Endothelial cell of umbilical vein (primary cell): ENCODE results near the gene NOD2. TPM values are rescaled to one million over a fixed set of nuclear protein-coding genes. Genes with fewer than 3 reads are reported as not detected.

Source experiments
- BruUV-seq: library from RNA; stranded (reverse); fragments of 400-500 nt; replicated peaks from 2 replicates; lab custom pipeline; 2021; lab: Mats Ljungman, UMichigan
- CTCF ChIA-PET: fragments of 300-600, 350-600 bp; sonication (Branson Sonifier 250); formaldehyde crosslinking; loops from one replicate; lab custom pipeline; 2021; ENCODE audit warnings: antibody characterized with exemption, inconsistent platforms; lab: Charles Lee
- POLR2A ChIA-PET: fragments of 300-600, 350-600 bp; sonication (Branson Sonifier 250); formaldehyde crosslinking; loops from one replicate; lab custom pipeline; 2021; ENCODE audit warnings: antibody characterized with exemption, inconsistent platforms; lab: Charles Lee
- DNase-seq: peaks from one replicate; pipeline ENCODE4 v3.0.0-alpha.2; 2011; ENCODE audit warnings: low read depth, low spot score
- FAIRE-seq: peaks from 2 replicates; lab custom pipeline; 2011; peaks lifted over from hg19 to GRCh38; lab: Jason Lieb, UNC
- H2AFZ ChIP-seq: 2 replicates; pipeline ENCODE4 v1.6.0; 2012; ENCODE audit warnings: low read depth, low read length, control low read depth, inconsistent platforms
- H3K27ac ChIP-seq: 2 replicates; pipeline ENCODE4 v1.5.1; 2011; ENCODE audit warnings: low read depth, mild to moderate bottlenecking, control low read depth, low read length, moderate library complexity; ENCODE audit not compliant: insufficient read depth
- H3K27me3 ChIP-seq, 2 experiments: 2 replicates each; pipeline versions ENCODE4 v1.6.0 to v1.6.1; 2011; ENCODE audit warnings: low read length in 2 of 2, mixed read lengths in 1 of 2; ENCODE audit not compliant: control insufficient read depth in 2 of 2, insufficient read depth in 2 of 2
- H3K36me3 ChIP-seq, 2 experiments: 2 replicates in 1 of 2; 3 replicates in 1 of 2; pipeline ENCODE4 v1.5.1; 2011; ENCODE audit warnings: low read length in 2 of 2, mild to moderate bottlenecking in 1 of 2, moderate library complexity in 1 of 2; ENCODE audit not compliant: control insufficient read depth in 2 of 2, insufficient read depth in 2 of 2; ENCODE audit errors: extremely low read depth in 1 of 2
- H3K4me1 ChIP-seq: 3 replicates; pipeline ENCODE4 v1.5.1; 2011; ENCODE audit warnings: mild to moderate bottlenecking, low read length; ENCODE audit not compliant: control insufficient read depth, insufficient read depth; ENCODE audit errors: extremely low read depth
- H3K4me2 ChIP-seq: 2 replicates; pipeline ENCODE4 v1.6.1; 2011; ENCODE audit warnings: low read length, control low read depth, mixed read lengths; ENCODE audit not compliant: insufficient read depth
- H3K4me3 ChIP-seq, 3 experiments: fragments of 200-600 bp in 1 of 3; sonication (generic), shearing (Covaris generic) in 1 of 3; replicated peaks in 1 of 3; 2 replicates each; pipeline ENCODE4 v1.5.1; 2011 to 2016; ENCODE audit warnings: control low read depth in 3 of 3, low read length in 3 of 3, mild to moderate bottlenecking in 2 of 3, inconsistent platforms in 1 of 3, low read depth in 1 of 3, moderate library complexity in 1 of 3; ENCODE audit not compliant: insufficient read depth in 1 of 3
- H3K79me2 ChIP-seq: 2 replicates; pipeline ENCODE4 v1.6.0; 2012; ENCODE audit warnings: low read length, inconsistent platforms; ENCODE audit not compliant: control insufficient read depth, insufficient read depth
- H3K9ac ChIP-seq: replicated peaks from 2 replicates; pipeline ENCODE3; 2011; ENCODE audit warnings: low read length, control low read depth; ENCODE audit not compliant: insufficient read depth; ENCODE audit errors: extremely low read depth
- H3K9me1 ChIP-seq: replicated peaks from 3 replicates; pipeline ENCODE4 v1.6.0; 2011; ENCODE audit warnings: mild to moderate bottlenecking, low read length; ENCODE audit not compliant: control insufficient read depth, insufficient read depth; ENCODE audit errors: extremely low read depth
- H3K9me3 ChIP-seq: replicated peaks from 2 replicates; pipeline ENCODE4 v1.5.1; 2012; ENCODE audit warnings: low read length, inconsistent platforms; ENCODE audit not compliant: control insufficient read depth, insufficient read depth
- H4K20me1 ChIP-seq: replicated peaks from 2 replicates; pipeline ENCODE3; 2011; ENCODE audit warnings: mild to moderate bottlenecking, low read length; ENCODE audit not compliant: control insufficient read depth, insufficient read depth; ENCODE audit errors: extremely low read depth
- CTCF ChIP-seq, 2 donors: IDR thresholded peaks; 1 replicate in 1 of 2; 2 replicates in 1 of 2; pipeline ENCODE4 v1.5.1; 2011; ENCODE audit warnings: low read length in 2 of 2, mild to moderate bottlenecking in 2 of 2, moderate library complexity in 2 of 2, control low read depth in 1 of 2, inconsistent platforms in 1 of 2, low read depth in 1 of 2; ENCODE audit not compliant: insufficient read depth in 1 of 2; ENCODE audit errors: extremely low read depth in 1 of 2
- EZH2 ChIP-seq: IDR thresholded peaks from 2 replicates; pipeline ENCODE4 v1.6.1; 2012; ENCODE audit warnings: borderline replicate concordance, low read depth, mild to moderate bottlenecking, moderate library complexity, low read length, inconsistent platforms; ENCODE audit not compliant: severe bottlenecking
- FOS ChIP-seq: IDR thresholded peaks from 2 replicates; pipeline ENCODE4 v1.6.1; 2011; ENCODE audit warnings: mild to moderate bottlenecking, low read length, moderate library complexity, borderline replicate concordance; ENCODE audit not compliant: insufficient read depth
- GATA2 ChIP-seq: IDR thresholded peaks from 2 replicates; pipeline ENCODE4 v1.7.0; 2011; ENCODE audit warnings: low read depth, mild to moderate bottlenecking, moderate library complexity, mixed read lengths, low read length; ENCODE audit not compliant: insufficient read length, insufficient read depth
- JUN ChIP-seq: IDR thresholded peaks from 2 replicates; pipeline ENCODE4 v1.6.1; 2011; ENCODE audit warnings: borderline replicate concordance, low read depth; ENCODE audit not compliant: insufficient read length, insufficient read depth
- MAX ChIP-seq: IDR thresholded peaks from 2 replicates; pipeline ENCODE4 v1.6.1; 2011; ENCODE audit not compliant: insufficient read depth, insufficient read length
- MYC ChIP-seq: IDR thresholded peaks from one replicate; pipeline ENCODE4 v1.6.1; 2011; ENCODE audit warnings: mild to moderate bottlenecking, low read depth, low read length
- POLR2A ChIP-seq: IDR thresholded peaks from 2 replicates; pipeline ENCODE4 v1.6.1; 2012; ENCODE audit warnings: low read depth, mild to moderate bottlenecking, control low read depth, low read length
- POLR2AphosphoS5 ChIP-seq: IDR thresholded peaks from 2 replicates; pipeline ENCODE4 v1.6.1; 2012; ENCODE audit warnings: low read depth, mild to moderate bottlenecking, control low read depth, low read length, moderate library complexity; ENCODE audit not compliant: insufficient read depth
- dilution Hi-C: fragments of 300-500 bp; cut with MboI; formaldehyde crosslinking; loops from one replicate; pipeline ENCODE4 v1.15.0; 2019; ENCODE audit warnings: low sequenced_read_pairs; ENCODE audit not compliant: extremely low pct_ligation_motif_present
- intact Hi-C: fragments of 100-400 bp; cut with micrococcal nuclease; formaldehyde crosslinking; loops from one replicate; pipeline ENCODE4 v1.10.0; 2022
- polyA plus RNA-seq, 4 experiments: library from polyadenylated mRNA; depleted of rRNA in 3 of 4; stranded (reverse) in 3 of 4; unstranded in 1 of 4; fragments of >200 nt; gene quantifications; 2 replicates each; pipeline versions ENCODE4 v1.2.1 to v1.2.3, GENCODE V29; 2011 to 2012; ENCODE audit warnings: missing spikeins in 1 of 4
- total RNA-seq: library from RNA; stranded (reverse); gene quantifications from 2 replicates; pipeline ENCODE4 v1.2.3, GENCODE V29; 2021

Gene NOD2
- total and polyA plus RNA-seq, 2 donors (not counting 3 experiments of a cell fraction or from before 2014, with no cell fraction given): 0.07 to 0.58 TPM

GRCh38 chr16:50742576-50743200 lies 49.3 kb downstream of the NOD2 start:
- Histone ChIP-seq H3K79me2 (no peaks in the 10 kb centered on the region), H3K4me1 (peaks cover 11% of the 10 kb centered on the region), H3K27ac (peak overlapping the region; percentile 62), H3K4me3 (peak overlapping the region; percentile 63 to 92 (median 79)), H3K27me3 (no peaks in the 10 kb centered on the region), H3K4me2 (peak overlapping the region; percentile 85), H4K20me1 (no peaks in the 10 kb centered on the region), H3K9ac (peak overlapping the region; percentile 89), H3K9me1 (no peaks in the 10 kb centered on the region), H3K9me3 (no peaks in the 10 kb centered on the region), H3K36me3 (no peaks in the 10 kb centered on the region), H2AFZ (peak overlapping the region; percentile 88)
- intact Hi-C loops (loop anchor here (1.0 to 10.0 kb wide), 4 partner anchors 64 to 588 kb away; partner anchors contain the start of genes NKD1 and TENT4B), dilution Hi-C loops (no loop called here)
- no TSS peak for BruUV-seq
- ChIA-PET CTCF (interaction anchor here (0.8 to 1.0 kb wide), 2 partner anchors 64 to 78 kb away, joined by 3 read pairs; no protein-coding TSS in a partner anchor), POLR2A (no interaction called here)
- no peak for TF ChIP-seq FOS
- TF ChIP-seq GATA2: no peak
- TF ChIP-seq JUN: no peak
- TF ChIP-seq POLR2AphosphoS5: no peak
- no peak for TF ChIP-seq CTCF (IDR thresholded peaks at IDR 0.05; ENCODE audit: extremely low read depth in 1 of 2, insufficient read depth in 1 of 2, low read depth in 1 of 2, low read length in 2 of 2)
- no peak for TF ChIP-seq MYC
- TF ChIP-seq MAX: no peak
- TF ChIP-seq POLR2A: no peak
- TF ChIP-seq EZH2: no peak
- DNase-seq (peak; percentile 20), FAIRE-seq (peak; percentile 26)
